CMK (cell line): ENCODE results near the gene TNFRSF6B.

Experiments used
- DNase-seq: peaks from one replicate; pipeline ENCODE4 v3.0.0-alpha.2; 2010; ENCODE audit warnings: low read depth

The TNFRSF6B gene

GRCh38 chr20:63686094-63686491 is 10.4 kb upstream of the TNFRSF6B start:
- no peak for DNase-seq

- peak; percentile 89 for DNase-seq
These were observed 9.7 kb upstream of the TNFRSF6B start for GRCh38 chr20:63686492-63687321.

- no peak for DNase-seq
These were observed 8.9 kb upstream of the TNFRSF6B start for GRCh38 chr20:63687419-63688178.

- no peak for DNase-seq
These were observed 8.0 kb upstream of the TNFRSF6B start for GRCh38 chr20:63688228-63689045.

- no peak for DNase-seq
These were observed 7.1 kb upstream of the TNFRSF6B start for GRCh38 chr20:63689046-63690002.

GRCh38 chr20:63690003-63690897 is 6.2 kb upstream of the TNFRSF6B start:
- no peak for DNase-seq

GRCh38 chr20:63690898-63691710 is 5.3 kb upstream of the TNFRSF6B start:
- no peak for DNase-seq

GRCh38 chr20:63691711-63692435 is 4.6 kb upstream of the TNFRSF6B start:
- no peak for DNase-seq

GRCh38 chr20:63692436-63693082 is 3.9 kb upstream of the TNFRSF6B start:
- DNase-seq = no peak

GRCh38 chr20:63693083-63693732 is 3.2 kb upstream of the TNFRSF6B start:
- DNase-seq = no peak

- DNase-seq = no peak
These were observed 2.5 kb upstream of the TNFRSF6B start for GRCh38 chr20:63693733-63694583.

GRCh38 chr20:63694584-63695423 is 1.6 kb upstream of the TNFRSF6B start:
- DNase-seq = no peak

- DNase-seq = no peak
These were observed 787 bp upstream of the TNFRSF6B start for GRCh38 chr20:63695424-63696305.

- DNase-seq = no peak
These were observed 185 bp upstream of the TNFRSF6B start for GRCh38 chr20:63696306-63696627.

GRCh38 chr20:63697357-63697867 is 960 bp downstream of the TNFRSF6B start:
- no peak for DNase-seq
